ENCODE data around the gene RDH13.
"Not testable (repeated sequence)": the region's sequence is repeated elsewhere in the genome, so short reads cannot be mapped to it uniquely, and the experiment has no call there.

- not testable (repeated sequence) for TF ChIP-seq POLR2A (IDR thresholded peaks at IDR 0.05); CTCF (IDR thresholded peaks at IDR 0.05); POLR2AphosphoS5 (IDR thresholded peaks at IDR 0.05; ENCODE audit: insufficient read depth in 1 of 2, low read depth in 1 of 2)
Observed at GRCh38 chr19:55037603-55038002, 25.3 kb downstream of the RDH13 start.

Data from vagina (tissue), 2 donors.